ENCODE results near the gene FAM20A.

DNA sequence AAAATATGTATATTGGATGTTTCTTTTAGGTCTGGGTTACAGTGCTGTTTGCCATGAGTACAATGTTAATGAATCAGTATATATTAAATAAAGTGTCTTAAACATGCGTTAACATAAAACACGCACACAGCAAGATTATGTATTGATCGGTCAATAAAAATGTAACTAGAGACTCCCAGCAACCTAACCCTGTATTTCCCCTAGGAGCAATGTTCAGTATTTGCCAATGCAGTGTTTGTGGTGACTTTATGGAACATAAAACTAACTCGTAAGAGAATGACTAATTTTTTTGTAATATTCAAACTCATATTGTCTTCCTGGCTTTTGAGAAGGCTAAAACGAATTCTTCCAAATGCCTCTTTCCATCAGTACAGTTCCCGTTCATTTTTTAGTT is 66.5 kb downstream of the FAM20A start:
- TF ChIP-seq POLR2A (IDR thresholded peaks at IDR 0.05) (no peak), CTCF (IDR thresholded peaks at IDR 0.05) (no peak)
